ENCODE results near the gene FOXJ3.

Gene FOXJ3

GRCh38 chr1:42184616-42185015 lies 150.4 kb downstream of the FOXJ3 start:
- Histone ChIP-seq H3K27me3 (ENCODE audit: low read depth, low read length) (no peaks in the 10 kb centered on the region), H3K27ac (ENCODE audit: low read length) (no peak overlapping the region), H3K9me3 (ENCODE audit: control insufficient read depth in 1 of 2, low read length in 2 of 2) (no peaks in the 10 kb centered on the region), H3K4me1 (ENCODE audit: control insufficient read depth in 1 of 2, insufficient read depth in 2 of 2, low read length in 2 of 2) (no peaks in the 10 kb centered on the region), H3K4me3 (ENCODE audit: low read depth in 1 of 2, low read length in 2 of 2) (no peak overlapping the region), H3K36me3 (ENCODE audit: control insufficient read depth in 1 of 2, insufficient read depth in 2 of 2, low read length in 2 of 2) (peaks cover 37 to 42% of the 10 kb centered on the region in 2 donors)

- Histone ChIP-seq H3K27me3 (ENCODE audit: low read depth, low read length) (no peaks in the 10 kb centered on the region), H3K4me3 (ENCODE audit: low read depth in 1 of 2, low read length in 2 of 2) (no peak overlapping the region), H3K27ac (ENCODE audit: low read length) (no peak overlapping the region), H3K4me1 (ENCODE audit: control insufficient read depth in 1 of 2, insufficient read depth in 2 of 2, low read length in 2 of 2) (no peaks in the 10 kb centered on the region), H3K9me3 (ENCODE audit: control insufficient read depth in 1 of 2, low read length in 2 of 2) (no peaks in the 10 kb centered on the region), H3K36me3 (ENCODE audit: control insufficient read depth in 1 of 2, insufficient read depth in 2 of 2, low read length in 2 of 2) (peaks cover 37 to 42% of the 10 kb centered on the region in 2 donors)
Observed at GRCh38 chr1:42183957-42184268, 151.1 kb downstream of the FOXJ3 start.

GRCh38 chr1:42183210-42183956 lies 151.7 kb downstream of the FOXJ3 start:
- H3K36me3 ChIP-seq (ENCODE audit: control insufficient read depth in 1 of 2, insufficient read depth in 2 of 2, low read length in 2 of 2): peaks cover 37 to 38% of the 10 kb centered on the region in 2 donors
- H3K27ac ChIP-seq (ENCODE audit: low read length): no peak overlapping the region
- no peak overlapping the region for H3K4me3 ChIP-seq (ENCODE audit: low read depth in 1 of 2, low read length in 2 of 2)
- H3K27me3 ChIP-seq (ENCODE audit: low read depth, low read length): no peaks in the 10 kb centered on the region
- no peaks in the 10 kb centered on the region for H3K4me1 ChIP-seq (ENCODE audit: control insufficient read depth in 1 of 2, insufficient read depth in 2 of 2, low read length in 2 of 2)
- H3K9me3 ChIP-seq (ENCODE audit: control insufficient read depth in 1 of 2, low read length in 2 of 2): no peaks in the 10 kb centered on the region

- Histone ChIP-seq H3K36me3 (ENCODE audit: control insufficient read depth in 1 of 2, insufficient read depth in 2 of 2, low read length in 2 of 2) (peaks cover 25 to 26% of the 10 kb centered on the region in 2 donors), H3K27me3 (ENCODE audit: low read depth, low read length) (no peaks in the 10 kb centered on the region), H3K4me1 (ENCODE audit: control insufficient read depth in 1 of 2, insufficient read depth in 2 of 2, low read length in 2 of 2) (no peaks in the 10 kb centered on the region), H3K27ac (ENCODE audit: low read length) (no peak overlapping the region), H3K4me3 (ENCODE audit: low read depth in 1 of 2, low read length in 2 of 2) (no peak overlapping the region), H3K9me3 (ENCODE audit: control insufficient read depth in 1 of 2, low read length in 2 of 2) (no peaks in the 10 kb centered on the region)
Observed at GRCh38 chr1:42181687-42182086, 153.3 kb downstream of the FOXJ3 start.

- Histone ChIP-seq H3K9me3 (ENCODE audit: control insufficient read depth in 1 of 2, low read length in 2 of 2) (no peaks in the 10 kb centered on the region), H3K27me3 (ENCODE audit: low read depth, low read length) (no peaks in the 10 kb centered on the region), H3K27ac (ENCODE audit: low read length) (no peak overlapping the region), H3K4me1 (ENCODE audit: control insufficient read depth in 1 of 2, insufficient read depth in 2 of 2, low read length in 2 of 2) (no peaks in the 10 kb centered on the region), H3K4me3 (ENCODE audit: low read depth in 1 of 2, low read length in 2 of 2) (no peak overlapping the region), H3K36me3 (ENCODE audit: control insufficient read depth in 1 of 2, insufficient read depth in 2 of 2, low read length in 2 of 2) (peaks cover 13 to 20% of the 10 kb centered on the region in 2 donors)
Observed at GRCh38 chr1:42179900-42180329, 155.1 kb downstream of the FOXJ3 start.

GRCh38 chr1:42179275-42179674 lies 155.8 kb downstream of the FOXJ3 start:
- Histone ChIP-seq H3K9me3 (ENCODE audit: control insufficient read depth in 1 of 2, low read length in 2 of 2) (no peaks in the 10 kb centered on the region), H3K27me3 (ENCODE audit: low read depth, low read length) (no peaks in the 10 kb centered on the region), H3K4me3 (ENCODE audit: low read depth in 1 of 2, low read length in 2 of 2) (no peak overlapping the region), H3K4me1 (ENCODE audit: control insufficient read depth in 1 of 2, insufficient read depth in 2 of 2, low read length in 2 of 2) (no peaks in the 10 kb centered on the region), H3K36me3 (ENCODE audit: control insufficient read depth in 1 of 2, insufficient read depth in 2 of 2, low read length in 2 of 2) (peaks cover 7 to 20% of the 10 kb centered on the region in 2 donors), H3K27ac (ENCODE audit: low read length) (no peak overlapping the region)

- Histone ChIP-seq H3K4me1 (ENCODE audit: control insufficient read depth in 1 of 2, insufficient read depth in 2 of 2, low read length in 2 of 2) (peaks cover 0 to 3% of the 10 kb centered on the region in 2 donors), H3K4me3 (ENCODE audit: low read depth in 1 of 2, low read length in 2 of 2) (no peak overlapping the region), H3K27me3 (ENCODE audit: low read depth, low read length) (no peaks in the 10 kb centered on the region), H3K36me3 (ENCODE audit: control insufficient read depth in 1 of 2, insufficient read depth in 2 of 2, low read length in 2 of 2) (peaks cover 7 to 12% of the 10 kb centered on the region in 2 donors), H3K27ac (ENCODE audit: low read length) (no peak overlapping the region), H3K9me3 (ENCODE audit: control insufficient read depth in 1 of 2, low read length in 2 of 2) (no peaks in the 10 kb centered on the region)
Observed at GRCh38 chr1:42178249-42178648, 156.8 kb downstream of the FOXJ3 start.

GRCh38 chr1:42177541-42177981 lies 157.5 kb downstream of the FOXJ3 start:
- Histone ChIP-seq H3K9me3 (ENCODE audit: control insufficient read depth in 1 of 2, low read length in 2 of 2) (no peaks in the 10 kb centered on the region), H3K36me3 (ENCODE audit: control insufficient read depth in 1 of 2, insufficient read depth in 2 of 2, low read length in 2 of 2) (peaks cover 7 to 12% of the 10 kb centered on the region in 2 donors), H3K4me1 (ENCODE audit: control insufficient read depth in 1 of 2, insufficient read depth in 2 of 2, low read length in 2 of 2) (peaks cover 0 to 10% of the 10 kb centered on the region in 2 donors), H3K27ac (ENCODE audit: low read length) (no peak overlapping the region), H3K27me3 (ENCODE audit: low read depth, low read length) (no peaks in the 10 kb centered on the region), H3K4me3 (ENCODE audit: low read depth in 1 of 2, low read length in 2 of 2) (no peak overlapping the region)

GRCh38 chr1:42176902-42177519 lies 158.0 kb downstream of the FOXJ3 start:
- no peak overlapping the region for H3K27ac ChIP-seq (ENCODE audit: low read length)

GRCh38 chr1:42175314-42176054 lies 159.6 kb downstream of the FOXJ3 start:
- Histone ChIP-seq H3K27ac (ENCODE audit: low read length) (no peak overlapping the region), H3K27me3 (ENCODE audit: low read depth, low read length) (no peaks in the 10 kb centered on the region), H3K9me3 (ENCODE audit: control insufficient read depth in 1 of 2, low read length in 2 of 2) (no peaks in the 10 kb centered on the region), H3K36me3 (ENCODE audit: control insufficient read depth in 1 of 2, insufficient read depth in 2 of 2, low read length in 2 of 2) (no peaks in the 10 kb centered on the region), H3K4me3 (ENCODE audit: low read depth in 1 of 2, low read length in 2 of 2) (no peak overlapping the region), H3K4me1 (ENCODE audit: control insufficient read depth in 1 of 2, insufficient read depth in 2 of 2, low read length in 2 of 2) (peaks cover 0 to 13% of the 10 kb centered on the region in 2 donors)

More at GRCh38 chr1:42176902-42177519, 158.0 kb downstream of the FOXJ3 start:
- Histone ChIP-seq H3K4me3 (ENCODE audit: low read depth in 1 of 2, low read length in 2 of 2) (no peak overlapping the region), H3K9me3 (ENCODE audit: control insufficient read depth in 1 of 2, low read length in 2 of 2) (no peaks in the 10 kb centered on the region), H3K4me1 (ENCODE audit: control insufficient read depth in 1 of 2, insufficient read depth in 2 of 2, low read length in 2 of 2) (peaks cover 0 to 13% of the 10 kb centered on the region in 2 donors), H3K36me3 (ENCODE audit: control insufficient read depth in 1 of 2, insufficient read depth in 2 of 2, low read length in 2 of 2) (peaks cover 7 to 12% of the 10 kb centered on the region in 2 donors), H3K27me3 (ENCODE audit: low read depth, low read length) (no peaks in the 10 kb centered on the region)

- no peak overlapping the region for H3K27ac ChIP-seq (ENCODE audit: low read length)
- H3K36me3 ChIP-seq (ENCODE audit: control insufficient read depth in 1 of 2, insufficient read depth in 2 of 2, low read length in 2 of 2): no peaks in the 10 kb centered on the region
- no peaks in the 10 kb centered on the region for H3K9me3 ChIP-seq (ENCODE audit: control insufficient read depth in 1 of 2, low read length in 2 of 2)
- H3K4me1 ChIP-seq (ENCODE audit: control insufficient read depth in 1 of 2, insufficient read depth in 2 of 2, low read length in 2 of 2): peaks cover 0 to 13% of the 10 kb centered on the region in 2 donors
- no peaks in the 10 kb centered on the region for H3K27me3 ChIP-seq (ENCODE audit: low read depth, low read length)
- H3K4me3 ChIP-seq (ENCODE audit: low read depth in 1 of 2, low read length in 2 of 2): no peak overlapping the region
Observed at GRCh38 chr1:42173961-42174735, 160.9 kb downstream of the FOXJ3 start.

Data from muscle layer of duodenum (tissue), 2 donors.